K562 (cell line): ENCODE data around the gene NADK. TPM values are rescaled to one million over a fixed set of nuclear protein-coding genes. Genes with fewer than 3 reads are reported as not detected.

Source experiments
- RB1 ChIP-seq: fragments of 450-650 bp; IDR thresholded peaks from 2 replicates; pipeline ENCODE4 v1.6.1; 2017; ENCODE audit warnings: low read depth, mild to moderate bottlenecking
- SIN3A ChIP-seq, 2 experiments: fragments of 150-350 bp in 1 of 2; IDR thresholded peaks; 2 replicates each; pipeline ENCODE4 v1.6.1; 2011 to 2016; ENCODE audit warnings: borderline replicate concordance in 2 of 2, low read depth in 2 of 2, low read length in 2 of 2, mild to moderate bottlenecking in 2 of 2, moderate library complexity in 2 of 2; ENCODE audit not compliant: control insufficient read depth in 1 of 2
- ZFPM2 ChIP-seq: fragments of 250-450 bp; sonication (Bioruptor Pico); IDR thresholded peaks from 2 replicates; pipeline ENCODE4 v1.5.1; 2022; ENCODE audit warnings: mild to moderate bottlenecking
- polyA plus RNA-seq, 8 experiments: library from polyadenylated mRNA; depleted of rRNA in 4 of 8; stranded (reverse) in 5 of 8; unstranded in 3 of 8; fragments of >200 nt; fragmentation: Nextera tagmentation in 2 of 8; fragmentation: Illumina TruSeq in 1 of 8; extraction: Ambion mirVana in 2 of 8; extraction: Trizol in 1 of 8; gene quantifications; 2 replicates each; pipeline versions ENCODE4 v1.2.1 to v1.2.3, GENCODE V29; 2011 to 2014; ENCODE audit warnings: inconsistent platforms in 1 of 8, missing spikeins in 1 of 8
- total RNA-seq, 7 experiments: library from RNA; depleted of rRNA in 6 of 7; stranded (reverse); fragments of >200 nt in 6 of 7; fragmentation: Illumina TruSeq in 2 of 7; extraction: Trizol in 2 of 7; gene quantifications; 2 replicates each; pipeline versions ENCODE4 v1.2.1 to v1.2.3, GENCODE V29; 2011 to 2021; ENCODE audit warnings: low replicate concordance in 1 of 7
- TF ChIP-seq, protein P1 (sequence below): fragments of 450-650 bp; IDR thresholded peaks from 2 replicates; pipeline ENCODE4 v1.6.1; 2016; ENCODE audit warnings: mild to moderate bottlenecking, moderate library complexity
- TF ChIP-seq, protein P2 (sequence below), 2 experiments: fragments of 450-650 bp; IDR thresholded peaks; 2 replicates each; pipeline ENCODE4 v1.6.1; 2016; ENCODE audit warnings: mild to moderate bottlenecking in 2 of 2, borderline replicate concordance in 1 of 2, low read depth in 1 of 2, moderate library complexity in 1 of 2

Gene NADK
- total and polyA plus RNA-seq, 9 of the 15 experiments (the other 6 are each of a cell fraction or from before 2014, with no cell fraction given), result 1.5 to 135 (median 75.1) TPM

DNA sequence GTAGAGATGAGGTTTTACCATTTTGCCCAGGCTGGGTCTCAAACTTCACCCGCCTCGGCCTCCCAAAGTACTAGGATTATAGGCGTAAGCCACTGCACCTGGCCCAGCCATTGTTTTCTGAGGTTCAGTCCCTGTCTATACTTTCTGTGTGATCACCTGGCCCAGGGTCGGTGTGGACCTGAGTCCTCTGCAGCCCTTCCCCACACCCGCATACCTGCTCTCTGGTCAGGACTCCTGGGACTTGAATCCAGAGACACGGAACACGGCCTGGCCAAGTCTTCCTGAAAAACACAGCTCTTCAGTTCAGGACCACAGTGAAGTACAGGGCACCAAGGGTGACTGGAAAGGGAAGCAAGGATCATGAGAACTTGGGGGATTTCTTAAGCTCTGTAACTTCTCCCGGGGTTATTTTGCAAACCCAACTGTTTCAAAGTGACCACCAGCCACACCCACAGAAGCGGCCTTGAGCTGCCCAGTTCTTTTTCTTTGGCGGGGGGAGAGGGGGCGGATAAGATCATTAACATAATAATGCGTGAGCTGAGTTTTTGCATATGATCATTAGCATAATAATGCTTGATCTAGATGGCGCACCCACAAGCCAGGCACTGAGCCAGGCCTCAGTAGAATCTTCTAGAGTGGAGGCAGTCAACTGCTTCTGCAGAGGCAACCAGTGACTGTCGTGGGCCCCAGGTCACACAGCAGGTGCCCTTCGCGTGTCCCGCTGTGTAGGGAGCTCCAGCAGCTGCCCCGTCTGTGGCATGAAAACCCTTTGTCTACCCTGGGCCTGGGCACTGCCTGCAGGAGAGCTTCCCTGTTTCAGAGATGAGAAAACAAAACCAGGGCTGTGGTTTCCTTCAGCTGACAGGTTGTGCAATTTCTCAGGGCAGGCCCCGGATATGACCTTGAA is 1.7 kb upstream of the NADK start (continued):
- peak; percentile 21; the same call in 1 of the 2 replicates for TF ChIP-seq RB1
- TF ChIP-seq ZFPM2 (CRISPR knock-in tag), result no peak
- TF ChIP-seq, protein P1, sequence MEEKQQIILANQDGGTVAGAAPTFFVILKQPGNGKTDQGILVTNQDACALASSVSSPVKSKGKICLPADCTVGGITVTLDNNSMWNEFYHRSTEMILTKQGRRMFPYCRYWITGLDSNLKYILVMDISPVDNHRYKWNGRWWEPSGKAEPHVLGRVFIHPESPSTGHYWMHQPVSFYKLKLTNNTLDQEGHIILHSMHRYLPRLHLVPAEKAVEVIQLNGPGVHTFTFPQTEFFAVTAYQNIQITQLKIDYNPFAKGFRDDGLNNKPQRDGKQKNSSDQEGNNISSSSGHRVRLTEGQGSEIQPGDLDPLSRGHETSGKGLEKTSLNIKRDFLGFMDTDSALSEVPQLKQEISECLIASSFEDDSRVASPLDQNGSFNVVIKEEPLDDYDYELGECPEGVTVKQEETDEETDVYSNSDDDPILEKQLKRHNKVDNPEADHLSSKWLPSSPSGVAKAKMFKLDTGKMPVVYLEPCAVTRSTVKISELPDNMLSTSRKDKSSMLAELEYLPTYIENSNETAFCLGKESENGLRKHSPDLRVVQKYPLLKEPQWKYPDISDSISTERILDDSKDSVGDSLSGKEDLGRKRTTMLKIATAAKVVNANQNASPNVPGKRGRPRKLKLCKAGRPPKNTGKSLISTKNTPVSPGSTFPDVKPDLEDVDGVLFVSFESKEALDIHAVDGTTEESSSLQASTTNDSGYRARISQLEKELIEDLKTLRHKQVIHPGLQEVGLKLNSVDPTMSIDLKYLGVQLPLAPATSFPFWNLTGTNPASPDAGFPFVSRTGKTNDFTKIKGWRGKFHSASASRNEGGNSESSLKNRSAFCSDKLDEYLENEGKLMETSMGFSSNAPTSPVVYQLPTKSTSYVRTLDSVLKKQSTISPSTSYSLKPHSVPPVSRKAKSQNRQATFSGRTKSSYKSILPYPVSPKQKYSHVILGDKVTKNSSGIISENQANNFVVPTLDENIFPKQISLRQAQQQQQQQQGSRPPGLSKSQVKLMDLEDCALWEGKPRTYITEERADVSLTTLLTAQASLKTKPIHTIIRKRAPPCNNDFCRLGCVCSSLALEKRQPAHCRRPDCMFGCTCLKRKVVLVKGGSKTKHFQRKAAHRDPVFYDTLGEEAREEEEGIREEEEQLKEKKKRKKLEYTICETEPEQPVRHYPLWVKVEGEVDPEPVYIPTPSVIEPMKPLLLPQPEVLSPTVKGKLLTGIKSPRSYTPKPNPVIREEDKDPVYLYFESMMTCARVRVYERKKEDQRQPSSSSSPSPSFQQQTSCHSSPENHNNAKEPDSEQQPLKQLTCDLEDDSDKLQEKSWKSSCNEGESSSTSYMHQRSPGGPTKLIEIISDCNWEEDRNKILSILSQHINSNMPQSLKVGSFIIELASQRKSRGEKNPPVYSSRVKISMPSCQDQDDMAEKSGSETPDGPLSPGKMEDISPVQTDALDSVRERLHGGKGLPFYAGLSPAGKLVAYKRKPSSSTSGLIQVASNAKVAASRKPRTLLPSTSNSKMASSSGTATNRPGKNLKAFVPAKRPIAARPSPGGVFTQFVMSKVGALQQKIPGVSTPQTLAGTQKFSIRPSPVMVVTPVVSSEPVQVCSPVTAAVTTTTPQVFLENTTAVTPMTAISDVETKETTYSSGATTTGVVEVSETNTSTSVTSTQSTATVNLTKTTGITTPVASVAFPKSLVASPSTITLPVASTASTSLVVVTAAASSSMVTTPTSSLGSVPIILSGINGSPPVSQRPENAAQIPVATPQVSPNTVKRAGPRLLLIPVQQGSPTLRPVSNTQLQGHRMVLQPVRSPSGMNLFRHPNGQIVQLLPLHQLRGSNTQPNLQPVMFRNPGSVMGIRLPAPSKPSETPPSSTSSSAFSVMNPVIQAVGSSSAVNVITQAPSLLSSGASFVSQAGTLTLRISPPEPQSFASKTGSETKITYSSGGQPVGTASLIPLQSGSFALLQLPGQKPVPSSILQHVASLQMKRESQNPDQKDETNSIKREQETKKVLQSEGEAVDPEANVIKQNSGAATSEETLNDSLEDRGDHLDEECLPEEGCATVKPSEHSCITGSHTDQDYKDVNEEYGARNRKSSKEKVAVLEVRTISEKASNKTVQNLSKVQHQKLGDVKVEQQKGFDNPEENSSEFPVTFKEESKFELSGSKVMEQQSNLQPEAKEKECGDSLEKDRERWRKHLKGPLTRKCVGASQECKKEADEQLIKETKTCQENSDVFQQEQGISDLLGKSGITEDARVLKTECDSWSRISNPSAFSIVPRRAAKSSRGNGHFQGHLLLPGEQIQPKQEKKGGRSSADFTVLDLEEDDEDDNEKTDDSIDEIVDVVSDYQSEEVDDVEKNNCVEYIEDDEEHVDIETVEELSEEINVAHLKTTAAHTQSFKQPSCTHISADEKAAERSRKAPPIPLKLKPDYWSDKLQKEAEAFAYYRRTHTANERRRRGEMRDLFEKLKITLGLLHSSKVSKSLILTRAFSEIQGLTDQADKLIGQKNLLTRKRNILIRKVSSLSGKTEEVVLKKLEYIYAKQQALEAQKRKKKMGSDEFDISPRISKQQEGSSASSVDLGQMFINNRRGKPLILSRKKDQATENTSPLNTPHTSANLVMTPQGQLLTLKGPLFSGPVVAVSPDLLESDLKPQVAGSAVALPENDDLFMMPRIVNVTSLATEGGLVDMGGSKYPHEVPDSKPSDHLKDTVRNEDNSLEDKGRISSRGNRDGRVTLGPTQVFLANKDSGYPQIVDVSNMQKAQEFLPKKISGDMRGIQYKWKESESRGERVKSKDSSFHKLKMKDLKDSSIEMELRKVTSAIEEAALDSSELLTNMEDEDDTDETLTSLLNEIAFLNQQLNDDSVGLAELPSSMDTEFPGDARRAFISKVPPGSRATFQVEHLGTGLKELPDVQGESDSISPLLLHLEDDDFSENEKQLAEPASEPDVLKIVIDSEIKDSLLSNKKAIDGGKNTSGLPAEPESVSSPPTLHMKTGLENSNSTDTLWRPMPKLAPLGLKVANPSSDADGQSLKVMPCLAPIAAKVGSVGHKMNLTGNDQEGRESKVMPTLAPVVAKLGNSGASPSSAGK, result no peak
- TF ChIP-seq, protein P2, sequence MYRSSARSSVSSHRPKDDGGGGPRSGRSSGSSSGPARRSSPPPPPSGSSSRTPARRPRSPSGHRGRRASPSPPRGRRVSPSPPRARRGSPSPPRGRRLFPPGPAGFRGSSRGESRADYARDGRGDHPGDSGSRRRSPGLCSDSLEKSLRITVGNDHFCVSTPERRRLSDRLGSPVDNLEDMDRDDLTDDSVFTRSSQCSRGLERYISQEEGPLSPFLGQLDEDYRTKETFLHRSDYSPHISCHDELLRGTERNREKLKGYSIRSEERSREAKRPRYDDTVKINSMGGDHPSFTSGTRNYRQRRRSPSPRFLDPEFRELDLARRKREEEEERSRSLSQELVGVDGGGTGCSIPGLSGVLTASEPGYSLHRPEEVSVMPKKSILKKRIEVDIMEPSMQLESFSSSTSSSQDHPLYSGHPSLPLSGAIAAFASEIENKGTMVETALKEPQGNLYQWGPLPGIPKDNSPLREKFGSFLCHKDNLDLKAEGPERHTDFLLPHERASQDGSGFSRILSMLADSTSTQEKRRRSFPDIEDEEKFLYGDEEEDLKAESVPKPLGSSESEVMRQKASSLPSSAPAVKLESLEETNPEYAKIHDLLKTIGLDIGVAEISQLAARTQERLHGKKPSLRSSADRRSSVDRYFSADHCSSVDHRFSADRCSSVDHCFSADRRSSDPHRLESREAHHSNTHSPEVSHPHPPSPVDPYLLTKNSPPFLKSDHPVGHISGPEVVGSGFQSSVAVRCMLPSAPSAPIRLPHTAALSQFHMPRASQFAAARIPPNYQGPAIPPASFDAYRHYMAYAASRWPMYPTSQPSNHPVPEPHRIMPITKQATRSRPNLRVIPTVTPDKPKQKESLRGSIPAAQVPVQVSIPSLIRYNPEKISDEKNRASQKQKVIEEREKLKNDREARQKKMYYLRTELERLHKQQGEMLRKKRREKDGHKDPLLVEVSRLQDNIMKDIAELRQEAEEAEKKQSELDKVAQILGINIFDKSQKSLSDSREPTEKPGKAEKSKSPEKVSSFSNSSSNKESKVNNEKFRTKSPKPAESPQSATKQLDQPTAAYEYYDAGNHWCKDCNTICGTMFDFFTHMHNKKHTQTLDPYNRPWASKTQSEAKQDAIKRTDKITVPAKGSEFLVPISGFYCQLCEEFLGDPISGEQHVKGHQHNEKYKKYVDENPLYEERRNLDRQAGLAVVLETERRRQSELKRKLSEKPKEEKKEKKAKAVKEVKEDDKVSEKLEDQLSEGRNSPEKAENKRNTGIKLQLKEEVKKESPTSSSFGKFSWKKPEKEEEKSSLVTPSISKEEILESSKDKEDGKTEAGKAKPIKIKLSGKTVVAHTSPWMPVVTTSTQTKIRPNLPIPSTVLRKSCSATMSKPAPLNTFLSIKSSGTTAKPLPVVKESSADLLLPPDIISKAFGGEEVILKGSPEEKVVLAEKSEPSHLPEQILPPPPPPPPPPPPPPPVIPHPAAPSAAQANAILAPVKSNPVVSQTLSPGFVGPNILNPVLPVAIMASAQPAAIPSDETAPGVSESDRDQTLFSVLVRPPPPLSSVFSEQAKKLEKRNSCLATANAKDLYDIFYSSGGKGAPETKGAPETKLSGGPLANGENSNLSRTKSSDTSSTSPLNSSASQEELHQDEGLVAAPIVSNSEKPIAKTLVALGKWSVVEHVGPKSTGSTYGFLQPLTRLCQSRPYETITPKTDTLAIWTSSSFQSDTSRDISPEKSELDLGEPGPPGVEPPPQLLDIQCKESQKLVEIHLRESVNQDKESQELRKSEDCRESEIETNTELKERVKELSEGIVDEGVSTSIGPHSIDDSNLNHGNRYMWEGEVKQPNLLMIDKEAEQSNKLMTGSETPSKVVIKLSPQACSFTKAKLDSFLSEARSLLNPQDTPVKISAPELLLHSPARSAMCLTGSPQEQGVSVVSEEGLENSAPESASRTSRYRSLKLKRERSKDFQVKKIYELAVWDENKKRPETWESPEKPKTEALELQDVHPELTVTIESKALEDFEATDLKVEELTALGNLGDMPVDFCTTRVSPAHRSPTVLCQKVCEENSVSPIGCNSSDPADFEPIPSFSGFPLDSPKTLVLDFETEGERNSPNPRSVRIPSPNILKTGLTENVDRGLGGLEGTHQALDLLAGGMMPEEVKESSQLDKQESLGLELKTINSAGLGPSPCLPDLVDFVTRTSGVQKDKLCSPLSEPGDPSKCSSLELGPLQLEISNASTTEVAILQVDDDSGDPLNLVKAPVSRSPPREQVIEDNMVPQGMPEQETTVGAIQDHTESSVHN (IDR thresholded peaks at IDR 0.05; ENCODE audit: borderline replicate concordance in 1 of 2, low read depth in 1 of 2), result peak in 1 of 2 experiments; percentile 89; a peak in 2 of 4 replicates
- TF ChIP-seq SIN3A (IDR thresholded peaks at IDR 0.05; ENCODE audit: borderline replicate concordance in 2 of 2, control insufficient read depth in 1 of 2, low read depth in 2 of 2, low read length in 2 of 2), result 0 out of 4 replicates have a peak, but pooled peaks of 1 of the 2 experiments have one; percentile 35
